Fibroblast of lung (primary cell): ENCODE results near the gene ACAT2. TPM values are rescaled to one million over a fixed set of nuclear protein-coding genes. Genes with fewer than 3 reads are reported as not detected.
"Not testable (repeated sequence)": the region's sequence is repeated elsewhere in the genome, so short reads cannot be mapped to it uniquely, and the experiment has no call there.

Source experiments
- DNase-seq, 2 donors: peaks; one replicate each; pipeline versions ENCODE4 v3.0.0 to v3.0.0-alpha.2; 2010; ENCODE audit warnings: low read depth in 2 of 2
- H2AFZ ChIP-seq: 2 replicates; pipeline ENCODE4 v1.5.1; 2012; ENCODE audit warnings: low read length, control low read depth, inconsistent platforms
- H3K27ac ChIP-seq: 2 replicates; pipeline ENCODE4 v1.5.1; 2011; ENCODE audit warnings: low read length, control low read depth; ENCODE audit not compliant: insufficient read depth
- H3K27me3 ChIP-seq: 2 replicates; pipeline ENCODE4 v1.5.1; 2011; ENCODE audit warnings: mild to moderate bottlenecking, low read length; ENCODE audit not compliant: control insufficient read depth, insufficient read depth
- H3K36me3 ChIP-seq: 2 replicates; pipeline ENCODE4 v1.5.1; 2011; ENCODE audit warnings: low read length; ENCODE audit not compliant: control insufficient read depth, insufficient read depth
- H3K4me1 ChIP-seq: 2 replicates; pipeline ENCODE4 v1.5.1; 2011; ENCODE audit warnings: low read length; ENCODE audit not compliant: control insufficient read depth, insufficient read depth; ENCODE audit errors: extremely low read depth
- H3K4me2 ChIP-seq: 2 replicates; pipeline ENCODE4 v1.5.1; 2011; ENCODE audit warnings: low read length, control low read depth; ENCODE audit not compliant: insufficient read depth; ENCODE audit errors: extremely low read depth
- H3K4me3 ChIP-seq, 4 experiments: fragments of 200-600 bp in 1 of 4; sonication (generic) in 1 of 4; replicated peaks in 1 of 4; 2 replicates each; pipeline ENCODE4 v1.5.1; 2011 to 2016; ENCODE audit warnings: low read length in 4 of 4, low read depth in 3 of 4, mild to moderate bottlenecking in 3 of 4, control low read depth in 2 of 4, inconsistent platforms in 1 of 4, mixed read lengths in 1 of 4; ENCODE audit not compliant: insufficient read depth in 1 of 4; ENCODE audit errors: control extremely low read depth in 1 of 4
- H3K79me2 ChIP-seq: 2 replicates; pipeline ENCODE4 v1.5.1; 2012; ENCODE audit warnings: mild to moderate bottlenecking, low read length, inconsistent platforms; ENCODE audit not compliant: control insufficient read depth, insufficient read depth
- H3K9ac ChIP-seq: 2 replicates; pipeline ENCODE4 v1.5.1; 2011; ENCODE audit warnings: mild to moderate bottlenecking, low read length, control low read depth; ENCODE audit not compliant: insufficient read depth
- H3K9me3 ChIP-seq: 2 replicates; pipeline ENCODE4 v1.5.1; 2012; ENCODE audit warnings: low read depth, low read length; ENCODE audit not compliant: control insufficient read depth, insufficient read depth
- H4K20me1 ChIP-seq: 2 replicates; pipeline ENCODE4 v1.5.1; 2011; ENCODE audit warnings: low read length; ENCODE audit not compliant: control insufficient read depth, insufficient read depth; ENCODE audit errors: extremely low read depth
- EZH2 ChIP-seq: IDR thresholded peaks from 2 replicates; pipeline ENCODE4 v1.5.1; 2012; ENCODE audit warnings: low read length, control low read depth, mild to moderate bottlenecking; ENCODE audit errors: missing control alignments
- polyA plus RNA-seq, 2 donors: library from polyadenylated mRNA; depleted of rRNA in 1 of 2; stranded (reverse) in 1 of 2; unstranded in 1 of 2; fragments of >200 nt; gene quantifications; 2 replicates each; pipeline ENCODE4 v1.2.1, GENCODE V29; 2011 to 2012; ENCODE audit warnings: missing spikeins in 1 of 2
- total RNA-seq: library from RNA; depleted of rRNA; stranded (reverse); fragments of >200 nt; gene quantifications from 2 replicates; pipeline ENCODE4 v1.2.1, GENCODE V29; 2014
- TF ChIP-seq, protein P1 (sequence below), 2 donors: IDR thresholded peaks in 1 of 2; conservative IDR thresholded peaks in 1 of 2; 1 replicate in 1 of 2; 2 replicates in 1 of 2; pipeline ENCODE4 v1.5.1; 2011 to 2012; ENCODE audit warnings: low read length in 2 of 2, control low read depth in 1 of 2, inconsistent platforms in 1 of 2, low read depth in 1 of 2, mild to moderate bottlenecking in 1 of 2

Gene ACAT2
- total and polyA plus RNA-seq, 2 donors (not counting 1 experiment from before 2014, with no cell fraction given) = 108 to 121 TPM

DNA sequence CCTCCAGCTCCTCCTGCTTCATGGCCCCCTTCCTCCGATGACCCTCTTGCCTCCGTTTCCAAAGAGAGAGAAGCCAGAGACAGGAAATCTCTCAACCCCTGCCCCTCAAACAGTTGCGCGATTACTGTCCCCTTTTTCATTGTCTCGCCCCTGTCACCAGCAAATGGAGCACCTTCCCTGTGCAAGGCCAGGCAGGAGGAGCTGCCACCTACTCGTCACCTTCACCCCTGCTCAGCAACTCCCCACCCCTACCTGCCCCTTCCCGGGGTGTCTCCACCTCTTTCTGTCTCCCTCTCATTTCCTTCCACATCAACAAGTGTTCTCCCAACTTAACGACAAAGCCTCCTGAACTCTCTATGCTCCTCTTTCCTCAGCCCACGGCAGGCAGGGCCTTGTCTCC, 51.9 kb downstream of the ACAT2 start:
- no peak overlapping the region for H2AFZ ChIP-seq
- H3K27me3 ChIP-seq = no peaks in the 10 kb centered on the region
- H3K79me2 ChIP-seq = no peaks in the 10 kb centered on the region
- no peaks in the 10 kb centered on the region for H3K4me1 ChIP-seq
- TF ChIP-seq EZH2 = no peak
- TF ChIP-seq, protein P1, sequence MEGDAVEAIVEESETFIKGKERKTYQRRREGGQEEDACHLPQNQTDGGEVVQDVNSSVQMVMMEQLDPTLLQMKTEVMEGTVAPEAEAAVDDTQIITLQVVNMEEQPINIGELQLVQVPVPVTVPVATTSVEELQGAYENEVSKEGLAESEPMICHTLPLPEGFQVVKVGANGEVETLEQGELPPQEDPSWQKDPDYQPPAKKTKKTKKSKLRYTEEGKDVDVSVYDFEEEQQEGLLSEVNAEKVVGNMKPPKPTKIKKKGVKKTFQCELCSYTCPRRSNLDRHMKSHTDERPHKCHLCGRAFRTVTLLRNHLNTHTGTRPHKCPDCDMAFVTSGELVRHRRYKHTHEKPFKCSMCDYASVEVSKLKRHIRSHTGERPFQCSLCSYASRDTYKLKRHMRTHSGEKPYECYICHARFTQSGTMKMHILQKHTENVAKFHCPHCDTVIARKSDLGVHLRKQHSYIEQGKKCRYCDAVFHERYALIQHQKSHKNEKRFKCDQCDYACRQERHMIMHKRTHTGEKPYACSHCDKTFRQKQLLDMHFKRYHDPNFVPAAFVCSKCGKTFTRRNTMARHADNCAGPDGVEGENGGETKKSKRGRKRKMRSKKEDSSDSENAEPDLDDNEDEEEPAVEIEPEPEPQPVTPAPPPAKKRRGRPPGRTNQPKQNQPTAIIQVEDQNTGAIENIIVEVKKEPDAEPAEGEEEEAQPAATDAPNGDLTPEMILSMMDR (conservative IDR thresholded peaks at IDR 0.05 in 1 of 2, IDR thresholded peaks at IDR 0.05 in 1 of 2; ENCODE audit: low read depth in 1 of 2, low read length in 2 of 2) = no peak
- no peak overlapping the region for H3K4me2 ChIP-seq
- H3K4me3 ChIP-seq = no peak overlapping the region
- H3K36me3 ChIP-seq = no peaks in the 10 kb centered on the region
- DNase-seq = no peak
- no peak overlapping the region for H3K9ac ChIP-seq
- H3K9me3 ChIP-seq = no peaks in the 10 kb centered on the region
- H4K20me1 ChIP-seq = no peaks in the 10 kb centered on the region
- H3K27ac ChIP-seq = no peak overlapping the region

DNA sequence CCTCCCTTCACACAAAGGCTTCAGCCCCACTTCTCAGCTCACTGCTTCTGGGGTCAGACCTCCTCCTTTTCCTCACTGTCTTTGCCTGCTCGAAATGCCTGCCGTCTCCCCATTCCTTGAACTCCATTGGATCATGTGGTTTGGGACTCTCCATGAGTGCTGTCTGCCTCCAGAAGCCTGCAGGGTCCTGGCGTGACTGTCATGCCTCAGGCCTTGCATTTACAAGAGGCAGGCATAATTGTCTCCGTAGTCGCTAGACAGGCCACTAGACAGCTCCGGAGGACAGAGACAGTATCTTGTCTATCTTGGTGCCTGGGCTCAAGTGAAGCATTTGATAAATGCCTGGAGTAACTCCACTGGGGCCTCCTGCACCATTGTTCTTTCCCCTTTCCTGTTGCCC, 53.6 kb downstream of the ACAT2 start:
- no peak overlapping the region for H3K4me3 ChIP-seq
- H2AFZ ChIP-seq = no peak overlapping the region
- H3K9ac ChIP-seq = no peak overlapping the region
- H3K4me1 ChIP-seq = no peaks in the 10 kb centered on the region
- no peak for DNase-seq
- TF ChIP-seq, protein P1 (conservative IDR thresholded peaks at IDR 0.05 in 1 of 2, IDR thresholded peaks at IDR 0.05 in 1 of 2; ENCODE audit: low read depth in 1 of 2, low read length in 2 of 2) = no peak
- TF ChIP-seq EZH2 = no peak
- H3K4me2 ChIP-seq = no peak overlapping the region
- H4K20me1 ChIP-seq = no peaks in the 10 kb centered on the region
- H3K27ac ChIP-seq = no peak overlapping the region
- no peaks in the 10 kb centered on the region for H3K36me3 ChIP-seq
- no peaks in the 10 kb centered on the region for H3K9me3 ChIP-seq
- no peaks in the 10 kb centered on the region for H3K79me2 ChIP-seq
- H3K27me3 ChIP-seq = peaks cover 13% of the 10 kb centered on the region

DNA sequence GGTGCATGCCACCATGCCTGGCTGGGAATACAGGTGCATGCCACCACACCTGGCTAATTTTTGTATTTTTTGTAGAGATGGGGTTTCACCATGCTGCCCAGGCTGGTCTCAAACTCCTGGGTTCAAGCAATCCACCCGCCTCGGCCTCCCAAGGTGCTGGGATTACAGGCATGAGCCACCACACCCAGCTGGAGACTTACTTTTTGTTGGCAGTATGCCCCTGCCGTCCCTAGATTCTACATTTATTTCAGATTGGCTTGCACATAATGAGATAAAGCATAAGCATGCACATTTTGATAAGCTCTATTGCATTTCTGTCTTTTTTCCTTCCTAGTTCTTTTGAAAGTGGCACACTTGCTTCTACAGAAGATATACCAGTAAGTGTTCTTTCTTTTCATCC, 54.9 kb downstream of the ACAT2 start:
- not testable (repeated sequence) for H2AFZ ChIP-seq, H3K27ac ChIP-seq, H3K4me1 ChIP-seq, H3K79me2 ChIP-seq, H3K9me3 ChIP-seq, H3K4me2 ChIP-seq, H3K36me3 ChIP-seq, DNase-seq, H3K4me3 ChIP-seq, H3K9ac ChIP-seq, H4K20me1 ChIP-seq
- peaks cover 14% of the 10 kb centered on the region for H3K27me3 ChIP-seq
